Measurements from ENCODE around the gene MRPL9. TPM values are rescaled to one million over a fixed set of nuclear protein-coding genes. Genes with fewer than 3 reads are reported as not detected.

Gene MRPL9
- total and polyA plus RNA-seq, 2 donors from 2014 or later: 65.3 to 87.1 TPM

- no peak for FAIRE-seq
- H3K27me3 ChIP-seq (ENCODE audit: control insufficient read depth, insufficient read depth, low read length): no peaks in the 10 kb centered on the region
- TF ChIP-seq CTCF (IDR thresholded peaks at IDR 0.05; ENCODE audit: borderline replicate concordance, extremely low read depth, insufficient read depth): no peak
- H3K4me1 ChIP-seq (ENCODE audit: control insufficient read depth in 2 of 3, insufficient read depth in 2 of 3, low read depth in 1 of 3, low read length in 3 of 3): no peaks in the 10 kb centered on the region
- no peak for DNase-seq
- intact Hi-C loops (cut with DNase I): no loop called here
- peaks cover 0 to 44% (median 6%) of the 10 kb centered on the region in 3 donors for H3K36me3 ChIP-seq (ENCODE audit: control insufficient read depth in 2 of 3, insufficient read depth in 3 of 3, low read length in 3 of 3)
- H3K9me3 ChIP-seq (ENCODE audit: control insufficient read depth in 2 of 3, insufficient read depth in 1 of 3, low read length in 3 of 3): no peaks in the 10 kb centered on the region
- H3K27ac ChIP-seq (ENCODE audit: low read depth in 2 of 2, low read length in 2 of 2): no peak overlapping the region
- no peak overlapping the region for H3K9ac ChIP-seq (ENCODE audit: low read length in 3 of 3)
- no peak overlapping the region for H3K4me3 ChIP-seq (ENCODE audit: low read length in 3 of 3)
Measured at GRCh38 chr1:151809985-151810556, 46.8 kb upstream of the MRPL9 start.

- DNase-seq (no peak), FAIRE-seq (no peak)
- Histone ChIP-seq H3K27me3 (ENCODE audit: control insufficient read depth, insufficient read depth, low read length) (no peaks in the 10 kb centered on the region), H3K9me3 (ENCODE audit: control insufficient read depth in 2 of 3, insufficient read depth in 1 of 3, low read length in 3 of 3) (no peaks in the 10 kb centered on the region), H3K36me3 (ENCODE audit: control insufficient read depth in 2 of 3, insufficient read depth in 3 of 3, low read length in 3 of 3) (peaks cover 0 to 42% (median 6%) of the 10 kb centered on the region in 3 donors), H3K27ac (ENCODE audit: low read depth in 2 of 2, low read length in 2 of 2) (no peak overlapping the region), H3K4me1 (ENCODE audit: control insufficient read depth in 2 of 3, insufficient read depth in 2 of 3, low read depth in 1 of 3, low read length in 3 of 3) (no peaks in the 10 kb centered on the region), H3K4me3 (ENCODE audit: low read length in 3 of 3) (no peak overlapping the region), H3K9ac (ENCODE audit: low read length in 3 of 3) (no peak overlapping the region)
- no peak for TF ChIP-seq CTCF (IDR thresholded peaks at IDR 0.05; ENCODE audit: borderline replicate concordance, extremely low read depth, insufficient read depth)
- intact Hi-C loops (cut with DNase I): no loop called here
Measured at GRCh38 chr1:151809290-151809984, 46.1 kb upstream of the MRPL9 start.

GRCh38 chr1:151807766-151808165, 44.5 kb upstream of the MRPL9 start:
- no peaks in the 10 kb centered on the region for H3K27me3 ChIP-seq (ENCODE audit: control insufficient read depth, insufficient read depth, low read length)
- intact Hi-C loops (cut with DNase I): no loop called here
- FAIRE-seq: no peak
- H3K27ac ChIP-seq (ENCODE audit: low read depth in 2 of 2, low read length in 2 of 2): no peak overlapping the region
- H3K9me3 ChIP-seq (ENCODE audit: control insufficient read depth in 2 of 3, insufficient read depth in 1 of 3, low read length in 3 of 3): no peaks in the 10 kb centered on the region
- H3K4me3 ChIP-seq (ENCODE audit: low read length in 3 of 3): no peak overlapping the region
- peaks cover 0 to 30% (median 6%) of the 10 kb centered on the region in 3 donors for H3K36me3 ChIP-seq (ENCODE audit: control insufficient read depth in 2 of 3, insufficient read depth in 3 of 3, low read length in 3 of 3)
- H3K9ac ChIP-seq (ENCODE audit: low read length in 3 of 3): no peak overlapping the region
- H3K4me1 ChIP-seq (ENCODE audit: control insufficient read depth in 2 of 3, insufficient read depth in 2 of 3, low read depth in 1 of 3, low read length in 3 of 3): no peaks in the 10 kb centered on the region
- no peak for DNase-seq
- no peak for TF ChIP-seq CTCF (IDR thresholded peaks at IDR 0.05; ENCODE audit: borderline replicate concordance, extremely low read depth, insufficient read depth)

All from kidney (tissue), 14 donors.